ENCODE measurements around the gene RASA3. TPM values are rescaled to one million over a fixed set of nuclear protein-coding genes. Genes with fewer than 3 reads are reported as not detected.

The RASA3 gene
- total and polyA plus RNA-seq, 2 of the 8 experiments (the other 6 are each of a cell fraction or from before 2014, with no cell fraction given): 7.5 to 21.9 TPM

GRCh38 chr13:114108141-114108761 is 24.2 kb downstream of the RASA3 start:
- H4K91ac ChIP-seq (replicated peaks; ENCODE audit: insufficient read length, low read length): no peak overlapping the region
- no peak overlapping the region for H2BK12ac ChIP-seq (ENCODE audit: low read depth, low read length)
- H3K23me2 ChIP-seq (ENCODE audit: low read depth, low read length): no peaks in the 10 kb centered on the region; the same call in 1 of the 2 replicates
- DNase-seq (ENCODE audit: low read depth in 1 of 2, low spot score in 2 of 2) (no peak), FAIRE-seq (no peak)
- H2AK5ac ChIP-seq (ENCODE audit: low read depth, low read length): 0 out of 2 replicates have a peak overlapping the region, but pooled peaks have one; percentile 24
- no peak overlapping the region for H3K14ac ChIP-seq (ENCODE audit: insufficient read length)
- peaks cover 10% of the 10 kb centered on the region for H3K79me1 ChIP-seq (ENCODE audit: low read depth, low read length)
- TF ChIP-seq SIN3A (conservative IDR thresholded peaks at IDR 0.05 in 1 of 2, IDR thresholded peaks at IDR 0.05 in 1 of 2; ENCODE audit: low read depth in 1 of 2, low read length in 2 of 2) (no peak), SP2 (IDR thresholded peaks at IDR 0.05; ENCODE audit: low read length) (no peak), RAD21 (IDR thresholded peaks at IDR 0.05 in 1 of 2, conservative IDR thresholded peaks at IDR 0.05 in 1 of 2; ENCODE audit: low read depth in 2 of 2, low read length in 2 of 2) (no peak), JUN (IDR thresholded peaks at IDR 0.05; ENCODE audit: low read depth, low read length) (no peak), CTBP2 (IDR thresholded peaks at IDR 0.05; ENCODE audit: borderline replicate concordance, insufficient read depth, insufficient read length, low read length) (no peak), SRF (IDR thresholded peaks at IDR 0.05; ENCODE audit: low read depth, low read length) (no peak), CHD1 (IDR thresholded peaks at IDR 0.05; ENCODE audit: low read depth, low read length) (no peak), PHF8 (conservative IDR thresholded peaks at IDR 0.05; ENCODE audit: low read depth, low read length) (no peak), RXRA (IDR thresholded peaks at IDR 0.05; ENCODE audit: insufficient read depth, low read depth, low read length) (no peak), TBP (IDR thresholded peaks at IDR 0.05; ENCODE audit: low read depth, low read length) (no peak), CHD2 (IDR thresholded peaks at IDR 0.05; ENCODE audit: low read length) (no peak), POLR2A (IDR thresholded peaks at IDR 0.05; ENCODE audit: control extremely low read depth in 1 of 2, low read depth in 2 of 2, low read length in 2 of 2) (no peak), EZH2 (IDR thresholded peaks at IDR 0.05; ENCODE audit: low read depth, low read length, severe bottlenecking) (no peak)
- no peak overlapping the region for H3K23ac ChIP-seq (ENCODE audit: insufficient read length)
- no peaks in the 10 kb centered on the region for H3K36me3 ChIP-seq (ENCODE audit: control insufficient read depth in 2 of 4, insufficient read depth in 4 of 4, low read length in 3 of 4)
- ChIA-PET POLR2A (ENCODE audit: partially characterized antibody) (no interaction called here), CTCF (ENCODE audit: partially characterized antibody) (interaction anchor here (1.3 to 2.5 kb wide), 2 partner anchors 12 to 35 kb away, joined by 4 to 8 read pairs; no protein-coding TSS in a partner anchor)
- H3K18ac ChIP-seq (ENCODE audit: extremely low read depth, low read length): no peak overlapping the region
- H3K4me3 ChIP-seq (ENCODE audit: extremely low read depth in 1 of 4, insufficient read depth in 2 of 4, low read depth in 3 of 4, low read length in 4 of 4): no peak overlapping the region
- H4K5ac ChIP-seq (ENCODE audit: insufficient read length, low read depth, low read length): no peak overlapping the region
- H3K56ac ChIP-seq (replicated peaks; ENCODE audit: insufficient read length, low read depth, low read length): no peak overlapping the region
- 90 to 100% methylated on average over 9 to 10 of the region's 33 CpGs for WGBS, 2 experiments (ENCODE audit: extremely low coverage in 1 of 2, insufficient coverage in 1 of 2, insufficient read length in 1 of 2, insufficient replicate concordance in 2 of 2, low coverage in 1 of 2, low lambda C conversion rate in 2 of 2, missing lambda C conversion rate in 1 of 2)
- H2BK15ac ChIP-seq (ENCODE audit: low read length): no peak overlapping the region
- no peak overlapping the region for H3K4ac ChIP-seq (replicated peaks; ENCODE audit: insufficient read length, low read depth, low read length)
- H4K20me1 ChIP-seq (replicated peaks in 1 of 2; ENCODE audit: control insufficient read depth in 1 of 2, insufficient read depth in 2 of 2, low read length in 2 of 2): peaks cover 3 to 10% of the 10 kb centered on the region in 2 experiments
- no peak overlapping the region for H3K27ac ChIP-seq (ENCODE audit: low read depth, low read length)
- H3K9ac ChIP-seq (replicated peaks in 1 of 4; ENCODE audit: extremely low read depth in 1 of 4, low read depth in 3 of 4, low read length in 3 of 4): peak overlapping the region in 1 of 4 experiments; percentile 18; a peak in 1 of 7 replicates
- peak overlapping the region; percentile 56 for H2BK5ac ChIP-seq (ENCODE audit: low read depth, low read length)
- H3K4me2 ChIP-seq (ENCODE audit: insufficient read depth in 1 of 2, low read depth in 2 of 2, low read length in 2 of 2): no peak overlapping the region
- peaks cover 0 to 51% of the 10 kb centered on the region in 2 experiments; a peak in 3 of 4 replicates for H3K79me2 ChIP-seq (ENCODE audit: control insufficient read depth in 1 of 2, insufficient read depth in 2 of 2, low read length in 2 of 2)
- H3K9me3 ChIP-seq (ENCODE audit: insufficient read depth in 2 of 2, low read depth in 1 of 2, low read length in 1 of 2): peaks cover 0 to 6% of the 10 kb centered on the region in 2 experiments; a peak in 1 of 4 replicates
- no peak overlapping the region for H2BK20ac ChIP-seq (ENCODE audit: low read length)
- H4K8ac ChIP-seq (ENCODE audit: extremely low read depth, insufficient read depth, low read length): no peak overlapping the region
- H2BK120ac ChIP-seq (replicated peaks; ENCODE audit: low read depth, low read length): no peak overlapping the region
- no peak overlapping the region for H2AFZ ChIP-seq (ENCODE audit: low read length)
- no peaks in the 10 kb centered on the region for H3K27me3 ChIP-seq (replicated peaks in 1 of 4; ENCODE audit: control insufficient read depth in 3 of 4, extremely low read depth in 1 of 4, insufficient read depth in 3 of 4, low read length in 3 of 4)
- H3K4me1 ChIP-seq (replicated peaks in 1 of 4; ENCODE audit: control insufficient read depth in 3 of 4, insufficient read depth in 4 of 4, low read length in 3 of 4): peaks cover 4 to 31% (median 25%) of the 10 kb centered on the region in 4 experiments
